Right lobe of liver (tissue), 6 donors: ENCODE results near the gene BDKRB2. TPM values are rescaled to one million over a fixed set of nuclear protein-coding genes. Genes with fewer than 3 reads are reported as not detected.

Source experiments
- ATAC-seq, 4 donors: fragments of 200-7000 bp; cut with Tn5 transposase; one replicate each; pipeline ENCODE4 v1.9.1; 2020; ENCODE audit warnings: mild to moderate bottlenecking in 4 of 4, moderate library complexity in 4 of 4
- DNase-seq, 3 donors: peaks; one replicate each; pipeline ENCODE4 v3.0.0-alpha.2; 2020
- H3K27ac ChIP-seq, 3 donors: fragments of 200-600 bp; one replicate each; pipeline ENCODE4 v1.8.0; 2022
- H3K27me3 ChIP-seq, 2 donors: fragments of 200-600 bp; one replicate each; pipeline ENCODE4 v1.8.0; 2022
- H3K36me3 ChIP-seq, 4 donors: fragments of 200-600 bp; sonication (generic) in 1 of 4; one replicate each; pipeline versions ENCODE4 v1.5.1 to v1.8.0; 2017 to 2022; ENCODE audit warnings: control low read depth in 1 of 4
- H3K4me1 ChIP-seq, 4 donors: fragments of 200-600 bp; sonication (generic) in 1 of 4; one replicate each; pipeline versions ENCODE4 v1.5.1 to v1.8.0; 2017 to 2022; ENCODE audit warnings: control low read depth in 1 of 4
- H3K4me3 ChIP-seq, 3 donors: fragments of 200-600 bp; one replicate each; pipeline ENCODE4 v1.8.0; 2022
- H3K9me3 ChIP-seq, 4 donors: fragments of 200-600 bp; sonication (generic) in 1 of 4; one replicate each; pipeline versions ENCODE4 v1.5.1 to v1.8.0; 2017 to 2022; ENCODE audit warnings: control low read depth in 1 of 4
- CTCF ChIP-seq, 4 donors: fragments of 200-600 bp in 3 of 4; fragments of 450-650 bp in 1 of 4; IDR thresholded peaks; one replicate each; pipeline versions ENCODE4 v1.5.1 to v1.8.0; 2016 to 2022; ENCODE audit warnings: antibody characterized with exemption in 4 of 4, mild to moderate bottlenecking in 2 of 4
- POLR2A ChIP-seq: fragments of 450-650 bp; IDR thresholded peaks from one replicate; pipeline ENCODE4 v1.6.1; 2017; ENCODE audit warnings: antibody characterized with exemption, mild to moderate bottlenecking
- WGBS: methylation state at CpG from one replicate; pipeline ENCODE4 v1.1.6; 2018; ENCODE audit warnings: low coverage, low lambda C conversion rate; ENCODE audit not compliant: insufficient coverage; ENCODE audit errors: missing lambda C conversion rate; 5-methylcytosine and 5-hydroxymethylcytosine counted together
- intact Hi-C, 2 donors: fragments of 100-400 bp; cut with DNase I; formaldehyde crosslinking; loops; one replicate each; pipeline versions ENCODE4 v1.11.2 to v1.14.1; 2022
- small RNA-seq, 2 experiments: library from RNA; depleted of rRNA; stranded (forward); fragments of <200 nt; gene quantifications; one replicate each; pipeline ENCODE3, GENCODE V24; 2016
- total RNA-seq, 6 experiments: library from RNA; depleted of rRNA in 2 of 6; stranded (reverse); fragments of >200 nt in 2 of 6; fragmentation: NEBNext Ultra II Directional in 3 of 6; extraction: Animal tissue kit (Norgen Biotek cat#: 25700) in 3 of 6; gene quantifications; one replicate each; pipeline versions ENCODE4 v1.1.0 to v1.2.4, GENCODE V29; 2016 to 2023
- donor health status: DM: no; HTN: yes; CAD: no.
- donor health status: DM: no; HTN: no; CAD: no.
- donor health status: DM: no; HTN: no; CAD: no.
- donor health status: DM: no; HTN: yes; CAD: no.
- donor health status: DM: no; HTN: yes; CAD: no.

Gene BDKRB2
- total RNA-seq, 6 experiments from 2014 or later: 0.07 to 0.60 (median 0.22) TPM

DNA sequence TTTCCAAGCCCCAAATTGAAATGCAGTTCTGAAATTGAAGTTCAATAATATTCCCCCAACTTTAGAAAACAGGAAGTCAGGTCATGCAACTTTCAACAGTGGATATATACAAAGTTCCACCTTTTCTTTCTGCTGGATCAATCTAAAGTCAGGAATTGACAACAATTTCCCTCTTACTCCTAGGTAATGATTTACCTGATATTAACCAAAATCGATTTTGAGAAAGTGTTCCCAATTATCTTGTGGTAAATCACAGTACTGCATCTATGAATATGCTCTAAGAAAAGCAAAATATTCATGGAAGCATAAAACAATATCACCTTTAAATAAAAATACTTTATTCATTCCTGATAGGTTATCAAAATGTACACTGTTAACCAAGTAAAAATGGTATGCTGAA, 79.8 kb downstream of the BDKRB2 start:
- H3K9me3 ChIP-seq: no peaks in the 10 kb centered on the region
- intact Hi-C loops: no loop called here
- H3K27ac ChIP-seq: peak overlapping the region; percentile 59 to 79 (median 71)
- peaks cover 0 to 56% (median 20%) of the 10 kb centered on the region in 4 donors for H3K4me1 ChIP-seq
- TF ChIP-seq CTCF (IDR thresholded peaks at IDR 0.05) (peak in 2 of 4 donors; percentile 24 to 55), POLR2A (no peak)
- peak overlapping the region in 2 of 3 donors; percentile 2 to 17 for H3K4me3 ChIP-seq
- H3K36me3 ChIP-seq: peaks cover 0 to 11% (median 5%) of the 10 kb centered on the region in 4 donors
- H3K27me3 ChIP-seq: no peaks in the 10 kb centered on the region
- ATAC-seq (peak; percentile 20 to 69 (median 45)), DNase-seq (no peak)
- 15% methylated on average over 1 of the region's 1 CpG for WGBS

DNA sequence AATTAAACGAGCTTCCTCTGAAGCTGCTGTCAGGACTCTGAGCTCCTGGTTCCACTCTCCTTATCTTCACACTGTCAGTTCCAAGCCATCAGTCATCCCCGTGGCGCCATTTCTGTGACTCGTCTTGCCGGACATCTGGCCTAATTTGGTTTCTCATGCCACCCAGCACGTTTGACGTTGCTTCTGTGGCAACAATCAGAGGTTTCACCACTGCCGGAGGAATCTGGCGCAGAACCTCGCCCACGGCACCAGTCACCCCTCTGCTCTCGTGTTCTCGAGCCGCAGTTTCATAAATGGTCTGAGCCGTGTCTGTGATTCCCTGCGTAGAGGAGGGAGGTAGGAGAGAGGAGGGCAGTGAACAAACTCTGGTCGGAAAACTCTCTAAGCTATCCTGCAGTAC, 81.0 kb downstream of the BDKRB2 start:
- ATAC-seq: peak; percentile 32 to 60 (median 49)
- peaks cover 0 to 23% (median 15%) of the 10 kb centered on the region in 4 donors for H3K36me3 ChIP-seq

GRCh38 chr14:96286251-96286650, 81.6 kb downstream of the BDKRB2 start:
- Histone ChIP-seq H3K4me1 (peaks cover 0 to 52% (median 17%) of the 10 kb centered on the region in 4 donors), H3K27me3 (no peaks in the 10 kb centered on the region), H3K9me3 (no peaks in the 10 kb centered on the region), H3K4me3 (no peak overlapping the region), H3K36me3 (peaks cover 0 to 28% (median 18%) of the 10 kb centered on the region in 4 donors), H3K27ac (peak overlapping the region; percentile 59 to 79 (median 71))
- WGBS: 50% methylated on average over 1 of the region's 1 CpG
- intact Hi-C loops: no loop called here
- TF ChIP-seq POLR2A (no peak), CTCF (IDR thresholded peaks at IDR 0.05) (no peak)
- no peak for DNase-seq
- no peak for ATAC-seq

More for the DNA sequence above, 81.0 kb downstream of the BDKRB2 start:
- Histone ChIP-seq H3K4me3 (no peak overlapping the region), H3K27me3 (no peaks in the 10 kb centered on the region), H3K9me3 (no peaks in the 10 kb centered on the region), H3K4me1 (peaks cover 0 to 56% (median 20%) of the 10 kb centered on the region in 4 donors), H3K27ac (peak overlapping the region; percentile 59 to 79 (median 71))
- intact Hi-C loops: no loop called here
- TF ChIP-seq CTCF (IDR thresholded peaks at IDR 0.05): no peak
- peak; percentile 56 for TF ChIP-seq POLR2A
- 26% methylated on average over 17 of the region's 17 CpGs for WGBS
- peak in 2 of 3 donors; percentile 65 to 75 for DNase-seq

DNA sequence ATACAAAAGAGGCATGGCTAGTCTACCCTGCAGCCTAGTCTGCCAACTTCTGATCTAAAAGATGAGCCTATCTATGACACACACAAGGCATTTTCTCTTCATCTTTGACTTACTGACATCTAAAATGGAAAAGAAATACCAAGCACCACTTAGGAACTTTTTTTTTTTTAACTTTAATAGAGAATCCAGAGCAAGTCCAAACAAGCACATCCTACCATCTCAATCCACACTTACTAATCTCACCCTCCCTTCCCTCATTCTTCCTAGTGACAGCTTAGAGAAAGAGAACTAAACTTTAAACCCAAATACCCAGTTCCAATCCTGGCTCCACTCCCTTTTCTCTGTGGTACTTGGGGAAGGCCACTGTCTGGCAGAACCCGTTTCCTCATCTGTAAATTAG, 83.2 kb downstream of the BDKRB2 start:
- Histone ChIP-seq H3K4me1 (peaks cover 0 to 36% (median 16%) of the 10 kb centered on the region in 4 donors), H3K4me3 (no peak overlapping the region), H3K27ac (no peak overlapping the region), H3K9me3 (no peaks in the 10 kb centered on the region), H3K27me3 (no peaks in the 10 kb centered on the region), H3K36me3 (peaks cover 0 to 31% (median 19%) of the 10 kb centered on the region in 4 donors)
- no peak for TF ChIP-seq CTCF (IDR thresholded peaks at IDR 0.05)
- no peak for TF ChIP-seq POLR2A
- DNase-seq: no peak
- no peak for ATAC-seq
- 100% methylated on average over 1 of the region's 1 CpG for WGBS
- intact Hi-C loops: no loop called here

Small RNAs within 50 kb of the gene (small RNA-seq; reads per million reads assigned to genes)
- gene CKS1BP1: 0 reads per million in 2 experiments

Other genes with a start within 250 kb of the BDKRB2 start
- 1 to 10 TPM; 1.7 to 6.9 (median 3.3) TPM for gene C14orf132, start 165.5 kb upstream of the BDKRB2 start, total RNA-seq
- under 1 TPM in 1 of 6 experiments, not detected in 5; 0.31 TPM for gene BDKRB1, start 51.4 kb downstream of the BDKRB2 start, total RNA-seq
- gene ATG2B, start 158.5 kb downstream of the BDKRB2 start, total RNA-seq: 10 to 100 TPM; 13.9 to 24.4 (median 16.3) TPM
- gene GSKIP, start 158.7 kb downstream of the BDKRB2 start, total RNA-seq: 10 to 100 TPM in 5 of 6 experiments, 1 to 10 TPM in 1; 7.4 to 25.2 (median 15.5) TPM
- gene AK7, start 187.3 kb downstream of the BDKRB2 start, total RNA-seq: 1 to 10 TPM in 2 of 6 experiments, under 1 TPM in 4; 0.31 to 1.9 (median 0.85) TPM